Fibroblast of lung (primary cell): ENCODE results near the gene COX6B1.
"Not testable (repeated sequence)": the region's sequence is repeated elsewhere in the genome, so short reads cannot be mapped to it uniquely, and the experiment has no call there.

ENCODE experiments used
- EZH2 ChIP-seq: IDR thresholded peaks from 2 replicates; pipeline ENCODE4 v1.5.1; 2012; ENCODE audit warnings: low read length, control low read depth, mild to moderate bottlenecking; ENCODE audit errors: missing control alignments
- TF ChIP-seq, protein P1 (sequence below), 2 donors: IDR thresholded peaks in 1 of 2; conservative IDR thresholded peaks in 1 of 2; 1 replicate in 1 of 2; 2 replicates in 1 of 2; pipeline ENCODE4 v1.5.1; 2011 to 2012; ENCODE audit warnings: low read length in 2 of 2, control low read depth in 1 of 2, inconsistent platforms in 1 of 2, low read depth in 1 of 2, mild to moderate bottlenecking in 1 of 2

GRCh38 chr19:35607170-35607569, 41.0 kb upstream of the COX6B1 start:
- TF ChIP-seq, protein P1, sequence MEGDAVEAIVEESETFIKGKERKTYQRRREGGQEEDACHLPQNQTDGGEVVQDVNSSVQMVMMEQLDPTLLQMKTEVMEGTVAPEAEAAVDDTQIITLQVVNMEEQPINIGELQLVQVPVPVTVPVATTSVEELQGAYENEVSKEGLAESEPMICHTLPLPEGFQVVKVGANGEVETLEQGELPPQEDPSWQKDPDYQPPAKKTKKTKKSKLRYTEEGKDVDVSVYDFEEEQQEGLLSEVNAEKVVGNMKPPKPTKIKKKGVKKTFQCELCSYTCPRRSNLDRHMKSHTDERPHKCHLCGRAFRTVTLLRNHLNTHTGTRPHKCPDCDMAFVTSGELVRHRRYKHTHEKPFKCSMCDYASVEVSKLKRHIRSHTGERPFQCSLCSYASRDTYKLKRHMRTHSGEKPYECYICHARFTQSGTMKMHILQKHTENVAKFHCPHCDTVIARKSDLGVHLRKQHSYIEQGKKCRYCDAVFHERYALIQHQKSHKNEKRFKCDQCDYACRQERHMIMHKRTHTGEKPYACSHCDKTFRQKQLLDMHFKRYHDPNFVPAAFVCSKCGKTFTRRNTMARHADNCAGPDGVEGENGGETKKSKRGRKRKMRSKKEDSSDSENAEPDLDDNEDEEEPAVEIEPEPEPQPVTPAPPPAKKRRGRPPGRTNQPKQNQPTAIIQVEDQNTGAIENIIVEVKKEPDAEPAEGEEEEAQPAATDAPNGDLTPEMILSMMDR (conservative IDR thresholded peaks at IDR 0.05 in 1 of 2, IDR thresholded peaks at IDR 0.05 in 1 of 2; ENCODE audit: low read depth in 1 of 2, low read length in 2 of 2): not testable (repeated sequence)
- not testable (repeated sequence) for TF ChIP-seq EZH2
